ENCODE measurements around the gene AMPH.

AMPH gene
- long read RNA-seq: 0 reads

GRCh38 chr7:38630720-38631673, at the start of gene AMPH:
TSS of gene AMPH (minus strand) at chr7:38631373. CDS start at chr7:38631351, 22 bp downstream.
- Histone ChIP-seq H3K27ac (replicated peaks) (no peak within 1 kb of the TSS), H3K4me3 (replicated peaks; ENCODE audit: insufficient read depth, low read length) (peak within 1 kb of the TSS; percentile 26), H3K27me3 (ENCODE audit: insufficient read depth, poor library complexity, severe bottlenecking) (peaks cover 48% of the 10 kb centered on the region)
- no peak for DNase-seq (ENCODE audit: low read depth in 1 of 2, low spot score in 1 of 2)
- TF ChIP-seq POLR2AphosphoS5 (IDR thresholded peaks at IDR 0.05; ENCODE audit: low read depth) (no peak), SPI1 (IDR thresholded peaks at IDR 0.05; ENCODE audit: borderline replicate concordance, low read depth) (no peak), CTCF (IDR thresholded peaks at IDR 0.05; ENCODE audit: insufficient read depth, low read length) (no peak), REST (IDR thresholded peaks at IDR 0.05; ENCODE audit: insufficient replicate concordance, low read depth) (no peak), GABPA (IDR thresholded peaks at IDR 0.05; ENCODE audit: low read depth) (no peak)

- no peak for DNase-seq (ENCODE audit: low read depth in 1 of 2, low spot score in 1 of 2)
- H3K27me3 ChIP-seq (ENCODE audit: insufficient read depth, poor library complexity, severe bottlenecking): peaks cover 2% of the 10 kb centered on the region
- H3K27ac ChIP-seq (replicated peaks): no peak overlapping the region
- H3K4me3 ChIP-seq (replicated peaks; ENCODE audit: insufficient read depth, low read length): no peak overlapping the region
- no peak for TF ChIP-seq REST (IDR thresholded peaks at IDR 0.05; ENCODE audit: insufficient replicate concordance, low read depth)
- TF ChIP-seq CTCF (IDR thresholded peaks at IDR 0.05; ENCODE audit: insufficient read depth, low read length): no peak
- no peak for TF ChIP-seq POLR2AphosphoS5 (IDR thresholded peaks at IDR 0.05; ENCODE audit: low read depth)
- TF ChIP-seq SPI1 (IDR thresholded peaks at IDR 0.05; ENCODE audit: borderline replicate concordance, low read depth): no peak
- no peak for TF ChIP-seq GABPA (IDR thresholded peaks at IDR 0.05; ENCODE audit: low read depth)
Measured at GRCh38 chr7:38679419-38679818, 48.2 kb upstream of the AMPH start.

GRCh38 chr7:38678698-38679054, 47.5 kb upstream of the AMPH start:
- Histone ChIP-seq H3K4me3 (replicated peaks; ENCODE audit: insufficient read depth, low read length) (no peak overlapping the region), H3K27me3 (ENCODE audit: insufficient read depth, poor library complexity, severe bottlenecking) (peaks cover 2% of the 10 kb centered on the region), H3K27ac (replicated peaks) (no peak overlapping the region)
- DNase-seq (ENCODE audit: low read depth in 1 of 2, low spot score in 1 of 2): no peak
- TF ChIP-seq GABPA (IDR thresholded peaks at IDR 0.05; ENCODE audit: low read depth) (no peak), POLR2AphosphoS5 (IDR thresholded peaks at IDR 0.05; ENCODE audit: low read depth) (no peak)

- TF ChIP-seq GABPA (IDR thresholded peaks at IDR 0.05; ENCODE audit: low read depth) (no peak), POLR2AphosphoS5 (IDR thresholded peaks at IDR 0.05; ENCODE audit: low read depth) (no peak), CTCF (IDR thresholded peaks at IDR 0.05; ENCODE audit: insufficient read depth, low read length) (no peak), REST (IDR thresholded peaks at IDR 0.05; ENCODE audit: insufficient replicate concordance, low read depth) (no peak), SPI1 (IDR thresholded peaks at IDR 0.05; ENCODE audit: borderline replicate concordance, low read depth) (no peak)
- Histone ChIP-seq H3K27ac (replicated peaks) (no peak overlapping the region), H3K27me3 (ENCODE audit: insufficient read depth, poor library complexity, severe bottlenecking) (peaks cover 2% of the 10 kb centered on the region), H3K4me3 (replicated peaks; ENCODE audit: insufficient read depth, low read length) (no peak overlapping the region)
- no peak for DNase-seq (ENCODE audit: low read depth in 1 of 2, low spot score in 1 of 2)
Measured at GRCh38 chr7:38677981-38678697, 47.0 kb upstream of the AMPH start.

All from HL-60 (cell line).